ENCODE data around the gene CDKN1B. TPM values are rescaled to one million over a fixed set of nuclear protein-coding genes. Genes with fewer than 3 reads are reported as not detected.

CDKN1B gene
- total RNA-seq, 1 experiment from 2014 or later: 27.7 TPM

GRCh38 chr12:12705838-12706520 lies 11.2 kb upstream of the CDKN1B start:
- H3K27ac ChIP-seq (ENCODE audit: insufficient read length, low read depth, low read length): no peak overlapping the region
- H4K8ac ChIP-seq (replicated peaks; ENCODE audit: insufficient read length, low read depth, low read length): no peak overlapping the region
- H3T11ph ChIP-seq (ENCODE audit: low read length): no peak overlapping the region
- peaks cover 20 to 23% of the 10 kb centered on the region in 2 experiments for H3K4me1 Mint-ChIP-seq
- no peak overlapping the region for H3K56ac ChIP-seq (ENCODE audit: insufficient read length, low read depth, low read length)
- H4K5ac ChIP-seq (ENCODE audit: insufficient read length, low read depth, low read length): no peak overlapping the region
- no CpG with 5 or more reads among the region's 1 CpG for WGBS (ENCODE audit: extremely low coverage, insufficient read length, low lambda C conversion rate)
- no peaks in the 10 kb centered on the region for H3K27me3 ChIP-seq (ENCODE audit: insufficient read depth, low read length)
- no peak overlapping the region for H2BK120ac ChIP-seq (ENCODE audit: low read depth, low read length, poor library complexity, severe bottlenecking)
- H2AK5ac ChIP-seq (ENCODE audit: insufficient read length, low read length): no peak overlapping the region
- H3K23me2 ChIP-seq (ENCODE audit: insufficient read length, low read depth, low read length, poor library complexity, severe bottlenecking): no peaks in the 10 kb centered on the region
- H3K4me1 ChIP-seq (ENCODE audit: insufficient read depth, low read length): no peaks in the 10 kb centered on the region; the same call in 1 of the 2 replicates
- H4K91ac ChIP-seq (ENCODE audit: insufficient read length, low read depth, low read length): no peak overlapping the region
- no peaks in the 10 kb centered on the region for H3K36me3 Mint-ChIP-seq (ENCODE audit: insufficient read depth in 1 of 3, low read depth in 3 of 3)
- H3K27ac Mint-ChIP-seq: no peak overlapping the region
- H2BK20ac ChIP-seq (ENCODE audit: low read depth, low read length, poor library complexity, severe bottlenecking): no peak overlapping the region
- no peak overlapping the region for H3K18ac ChIP-seq (ENCODE audit: insufficient read length, low read depth, low read length)
- no peak overlapping the region for H2BK12ac ChIP-seq (ENCODE audit: insufficient read length, low read depth, low read length)
- no peak overlapping the region for H3K4ac ChIP-seq (ENCODE audit: low read depth, low read length)
- no peak overlapping the region for H3K9ac ChIP-seq (ENCODE audit: extremely low read depth, insufficient read length, low read length)
- no peak overlapping the region for H2BK5ac ChIP-seq (ENCODE audit: insufficient read length, low read length)
- H3K9me3 ChIP-seq (ENCODE audit: control insufficient read depth, low read depth, low read length): no peaks in the 10 kb centered on the region
- H2AFZ ChIP-seq (ENCODE audit: low read length): no peak overlapping the region
- H3K27me3 Mint-ChIP-seq (ENCODE audit: low read depth): no peaks in the 10 kb centered on the region
- H2BK15ac ChIP-seq (ENCODE audit: low read depth, low read length): no peak overlapping the region
- no peak for DNase-seq
- H3K79me2 ChIP-seq (ENCODE audit: insufficient read depth, low read length): no peaks in the 10 kb centered on the region
- no peaks in the 10 kb centered on the region for H4K20me1 ChIP-seq (ENCODE audit: control insufficient read depth, insufficient read depth, insufficient read length)
- no peaks in the 10 kb centered on the region for H3K79me1 ChIP-seq (ENCODE audit: insufficient read depth, low read depth, low read length, poor library complexity, severe bottlenecking)
- TF ChIP-seq CTCF (conservative IDR thresholded peaks at IDR 0.05): no peak
- no peak overlapping the region for H3K4me3 Mint-ChIP-seq
- H3K9me3 Mint-ChIP-seq: no peaks in the 10 kb centered on the region
- H3K23ac ChIP-seq (ENCODE audit: insufficient read length, low read depth, low read length): no peak overlapping the region
- no peak overlapping the region for H3K14ac ChIP-seq (ENCODE audit: insufficient read depth, low read length)
- no peak overlapping the region for H3K4me2 ChIP-seq (ENCODE audit: insufficient read depth, insufficient read length, low read length)

Data from H9 (cell line).